ENCODE data around the gene CSF2. TPM values are rescaled to one million over a fixed set of nuclear protein-coding genes. Genes with fewer than 3 reads are reported as not detected.

The CSF2 gene
- total RNA-seq, 1 donor from 2014 or later: 0.20 TPM

- peak; percentile 95 to 99 for DNase-seq (ENCODE audit: low read depth in 2 of 2)
Measured at GRCh38 chr5:132086277-132086794, 12.7 kb downstream of the CSF2 start.

DNA sequence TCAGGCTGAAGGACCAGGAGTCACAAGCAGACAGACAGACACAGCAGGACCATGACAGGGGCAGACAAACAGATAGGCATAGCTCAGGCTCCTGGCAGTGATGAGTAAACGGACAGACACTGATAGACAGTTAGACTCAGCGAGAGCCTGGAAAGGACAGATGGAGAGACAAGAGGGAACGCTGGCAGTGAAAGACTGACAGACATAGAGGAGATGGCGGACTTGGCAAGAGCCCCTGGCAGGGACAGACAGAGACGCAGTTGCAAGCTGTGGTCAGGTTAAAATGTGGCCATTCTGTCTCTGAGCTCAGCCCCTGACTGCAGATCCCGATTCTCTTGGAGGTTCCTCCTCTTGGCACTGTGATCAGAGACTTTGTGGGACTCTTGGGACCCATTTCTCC lies 13.6 kb downstream of the CSF2 start:
- DNase-seq (ENCODE audit: low read depth in 2 of 2): peak; percentile 12 to 53

DNA sequence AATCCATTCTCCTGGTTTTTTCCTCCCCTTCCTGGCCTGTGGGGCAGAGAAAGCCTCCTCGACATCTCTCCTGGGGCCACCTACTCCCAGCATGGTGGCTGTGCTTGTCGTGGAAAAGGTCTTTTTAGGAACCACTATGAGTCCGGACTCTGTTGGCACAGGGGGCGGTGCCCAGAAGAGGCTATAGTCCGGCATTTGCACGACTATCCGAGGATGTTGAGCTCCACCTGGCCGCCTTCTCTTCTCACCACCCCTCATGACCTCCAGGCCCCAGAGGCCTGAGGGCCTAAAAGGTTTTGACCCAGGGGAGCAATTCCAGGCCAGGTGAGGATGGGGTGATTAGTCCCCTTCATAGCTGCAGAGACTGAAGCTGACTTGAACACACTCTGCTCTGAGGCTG lies 14.1 kb downstream of the CSF2 start:
- DNase-seq (ENCODE audit: low read depth in 2 of 2): no peak

DNA sequence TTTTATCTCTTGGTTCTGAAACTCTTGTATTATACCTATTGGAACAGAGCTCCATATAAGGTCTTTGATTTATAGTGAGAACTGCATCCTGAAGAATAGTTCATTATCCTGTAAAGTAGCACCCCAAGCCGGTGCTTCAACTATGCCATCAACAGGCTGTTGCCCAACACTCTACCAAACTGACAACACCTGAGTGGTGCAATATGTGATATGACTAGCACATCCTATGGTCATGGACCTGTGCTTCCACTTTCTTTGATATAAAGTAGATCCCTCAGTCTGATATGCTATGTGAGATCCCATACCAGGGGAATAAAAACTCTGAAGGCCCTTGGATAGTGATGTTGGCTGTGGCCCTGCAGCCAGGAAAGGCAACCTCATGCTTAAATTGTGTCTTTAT lies 15.8 kb downstream of the CSF2 start:
- no peak for DNase-seq (ENCODE audit: low read depth in 2 of 2)

DNA sequence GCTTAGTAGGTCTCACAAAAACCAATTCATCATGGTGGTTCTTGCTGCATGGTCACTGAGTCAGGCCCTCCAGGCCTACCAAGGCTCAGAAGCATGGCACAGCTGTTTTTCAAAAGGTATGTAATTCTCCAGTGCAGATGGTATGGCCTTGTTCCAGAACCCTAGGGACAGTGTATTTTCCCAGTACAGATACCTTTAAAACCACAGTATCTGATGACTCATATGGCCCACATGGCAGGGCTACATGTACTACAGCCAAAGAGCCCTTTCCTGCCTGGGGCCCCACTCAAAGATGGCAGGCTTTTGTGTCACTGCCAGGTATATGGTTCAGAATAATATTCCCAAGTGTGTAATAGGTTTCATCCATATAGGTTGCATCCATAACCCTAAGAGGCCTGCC lies 16.5 kb downstream of the CSF2 start:
- peak; percentile 67 to 76 for DNase-seq (ENCODE audit: low read depth in 2 of 2)

DNA sequence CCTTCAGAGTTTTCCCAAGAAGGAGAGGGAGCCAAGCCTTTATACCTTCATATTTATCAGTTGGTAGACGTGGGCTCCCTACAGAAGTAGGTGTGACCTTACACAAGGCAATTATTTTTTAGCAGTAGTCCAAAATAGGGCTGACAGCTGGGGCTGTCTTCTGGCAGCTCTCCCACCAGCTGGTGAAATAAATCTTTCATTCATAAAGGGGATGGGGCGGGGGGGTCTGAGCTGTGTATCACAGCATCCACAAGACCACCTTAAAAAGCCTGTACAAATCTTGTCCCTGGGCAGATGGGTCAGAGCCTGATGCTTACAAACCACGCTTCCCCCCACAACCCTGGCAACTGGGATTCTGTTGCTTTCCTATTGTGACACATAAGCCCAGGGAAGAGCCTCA lies 19.7 kb downstream of the CSF2 start:
- DNase-seq (ENCODE audit: low read depth in 2 of 2): no peak

DNA sequence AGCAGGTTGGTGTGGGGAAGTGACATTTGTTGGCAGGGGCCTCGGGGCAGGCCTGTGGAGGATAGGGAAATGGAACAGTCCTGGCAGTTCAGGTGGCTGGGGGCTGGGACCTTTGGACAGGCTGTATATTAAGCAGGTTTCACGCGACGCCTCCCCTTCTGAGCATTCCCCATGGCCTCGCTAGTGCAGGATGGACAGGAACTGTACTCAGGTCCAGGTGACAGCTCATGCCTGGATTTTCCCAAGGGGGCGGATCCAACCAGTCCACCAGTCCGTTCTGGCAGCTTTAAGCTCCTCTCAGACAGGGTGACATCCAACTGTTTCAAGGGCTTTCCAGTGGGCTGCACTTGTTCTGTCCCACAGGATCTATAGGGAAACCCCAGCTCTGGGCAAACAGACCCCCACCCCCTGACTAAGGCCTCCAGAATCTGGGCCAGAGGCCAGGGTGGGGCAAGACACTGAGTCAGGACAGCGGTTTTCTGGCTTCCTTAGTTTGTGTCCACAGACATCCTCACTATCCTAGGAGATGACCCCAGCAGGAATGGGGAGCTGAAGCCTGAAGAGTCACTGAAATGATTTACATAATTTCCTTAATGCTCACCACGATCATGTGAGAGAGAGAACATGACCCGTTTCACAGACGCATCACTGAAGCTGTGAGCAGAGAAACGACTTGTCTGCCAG lies 20.9 kb downstream of the CSF2 start:
- DNase-seq (ENCODE audit: low read depth in 2 of 2): peak; percentile 67 to 93

- DNase-seq (ENCODE audit: low read depth in 2 of 2): no peak
Measured at GRCh38 chr5:132095077-132095410, 21.5 kb downstream of the CSF2 start.

GRCh38 chr5:132095424-132095972 lies 21.9 kb downstream of the CSF2 start:
- peak in 1 of 2 donors; percentile 34 for DNase-seq (ENCODE audit: low read depth in 2 of 2)

GRCh38 chr5:132096904-132097303 lies 23.3 kb downstream of the CSF2 start:
- no peak for DNase-seq (ENCODE audit: low read depth in 2 of 2)

DNA sequence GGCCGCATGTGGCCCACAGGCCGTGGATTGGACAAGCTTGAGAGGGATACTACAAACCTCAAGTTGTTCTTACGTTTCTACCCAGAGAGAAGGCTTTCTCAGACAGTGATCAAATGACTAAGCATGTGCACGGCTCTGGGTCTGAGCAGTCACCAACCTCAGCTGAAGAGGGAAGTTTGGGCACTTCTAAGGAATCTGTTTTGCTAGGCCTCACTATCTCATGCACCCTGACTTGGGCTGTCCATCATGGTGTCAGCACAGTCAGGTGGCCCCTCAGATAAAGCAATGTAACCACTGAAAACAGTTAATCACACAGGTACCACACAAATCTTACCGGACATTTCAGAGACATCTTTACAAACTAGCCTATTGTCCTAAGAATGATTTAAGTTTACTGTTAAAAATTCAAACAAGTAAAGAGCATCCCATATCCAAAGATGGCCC lies 24.6 kb downstream of the CSF2 start:
- no peak for DNase-seq (ENCODE audit: low read depth in 2 of 2)

DNA sequence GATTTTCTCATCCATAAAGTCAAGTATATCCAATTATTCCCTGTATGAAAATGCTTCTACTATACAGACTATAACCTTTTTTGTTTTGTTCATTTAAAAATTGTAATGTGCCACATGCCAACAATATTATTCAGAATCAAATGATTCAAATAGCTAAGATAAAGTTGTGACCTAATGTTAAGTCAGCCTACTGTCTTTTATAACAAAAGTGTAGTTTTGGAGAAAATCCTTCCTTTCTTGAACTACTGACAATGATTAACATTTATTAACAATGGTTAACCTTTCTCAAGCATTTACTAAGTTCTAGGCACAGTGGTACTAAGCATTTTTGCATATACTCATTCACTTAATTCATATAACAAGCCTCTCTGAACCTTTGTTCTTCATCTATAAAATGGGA lies 25.0 kb downstream of the CSF2 start:
- no peak for DNase-seq (ENCODE audit: low read depth in 2 of 2)

DNA sequence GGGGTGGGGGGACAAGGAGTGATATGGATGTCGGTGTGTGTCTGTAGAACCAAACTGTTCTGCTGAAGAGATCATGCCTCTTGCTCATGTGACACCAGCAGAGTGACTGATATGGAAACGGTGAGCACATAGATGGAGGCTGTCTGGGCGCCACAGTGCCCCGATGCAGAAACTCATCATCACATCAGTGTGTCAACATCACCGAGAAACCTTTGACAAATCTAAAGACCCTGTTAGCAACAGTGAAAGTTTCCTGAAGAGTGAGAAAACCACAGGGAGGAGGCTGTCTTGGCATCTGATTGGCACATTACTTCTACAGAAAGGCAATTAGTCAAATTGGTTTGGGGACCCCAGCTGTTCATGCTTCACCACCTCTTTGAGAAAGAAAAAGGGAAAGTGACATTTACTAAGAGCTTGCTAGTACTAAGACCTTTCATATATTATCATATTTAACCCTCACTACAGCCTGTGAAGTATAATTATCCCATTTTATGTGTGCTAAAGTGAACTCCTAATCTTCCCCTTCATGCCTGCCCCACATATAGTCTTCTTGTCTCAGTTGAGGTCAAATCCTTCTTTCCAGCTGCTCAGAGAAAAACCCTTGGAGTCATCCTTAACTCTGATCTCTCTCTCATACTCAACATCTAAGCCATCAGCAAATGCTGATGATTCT lies 25.6 kb downstream of the CSF2 start:
- DNase-seq (ENCODE audit: low read depth in 2 of 2): no peak

GRCh38 chr5:132099905-132100304 lies 26.3 kb downstream of the CSF2 start:
- no peak for DNase-seq (ENCODE audit: low read depth in 2 of 2)

DNA sequence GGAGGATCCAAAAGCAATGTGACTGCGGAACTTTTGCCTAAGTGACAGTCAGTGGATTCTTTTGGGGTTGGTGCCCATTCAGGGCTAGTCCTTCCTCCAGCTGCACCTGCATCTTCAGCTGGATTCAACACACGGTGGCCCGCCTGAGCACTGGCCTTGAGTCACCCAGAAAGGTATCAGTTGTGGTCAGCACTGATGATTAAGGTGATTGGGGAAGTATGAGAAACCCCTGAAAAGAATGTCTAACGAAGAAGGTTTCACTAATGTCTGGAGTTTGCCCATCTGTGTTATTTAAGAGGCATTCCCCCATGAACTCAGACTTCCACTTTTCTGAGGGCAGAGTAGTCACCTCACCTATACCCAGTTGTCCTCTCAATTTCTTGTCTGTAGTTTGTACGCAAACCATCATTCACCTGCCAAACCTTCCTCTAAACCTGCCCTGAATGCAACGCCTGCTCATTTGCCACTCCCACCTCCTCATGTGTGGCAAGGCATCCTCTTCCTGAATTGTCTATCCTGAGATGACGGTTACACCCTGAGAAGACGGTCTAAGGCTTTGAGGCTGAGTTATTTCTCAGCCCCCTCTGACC lies 27.2 kb downstream of the CSF2 start:
- no peak for DNase-seq (ENCODE audit: low read depth in 2 of 2)

- no peak for DNase-seq (ENCODE audit: low read depth in 2 of 2)
Measured at GRCh38 chr5:132101385-132101880, 27.8 kb downstream of the CSF2 start.

DNA sequence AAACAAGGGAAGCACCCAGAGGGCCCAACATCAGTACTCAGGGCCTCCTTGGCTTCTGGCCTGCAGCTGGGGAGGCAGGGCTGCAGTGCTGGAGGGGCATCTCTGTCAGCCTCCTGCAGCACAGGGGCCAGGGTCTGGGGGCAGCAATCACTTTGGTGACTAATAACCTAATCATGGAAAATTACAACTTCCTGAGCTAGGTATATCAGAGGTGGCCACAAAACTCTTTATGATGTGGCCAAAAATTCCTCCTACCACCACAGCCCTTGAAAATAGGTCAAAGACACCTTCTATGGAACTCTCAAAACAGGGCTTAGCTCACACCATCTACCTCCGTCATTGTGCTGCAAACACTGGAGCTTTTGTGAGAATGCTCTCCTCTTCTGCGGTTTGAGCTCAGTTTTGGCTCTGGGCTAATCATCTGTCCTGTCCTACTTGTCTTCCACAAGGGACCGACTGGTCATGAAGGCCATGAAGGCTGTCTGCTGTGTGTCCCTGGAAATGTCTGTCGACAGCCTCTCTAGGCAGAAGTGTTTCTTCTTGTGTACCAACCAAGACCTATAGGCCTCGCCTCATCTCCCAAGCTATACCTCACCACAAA lies 28.6 kb downstream of the CSF2 start:
- no peak for DNase-seq (ENCODE audit: low read depth in 2 of 2)

GRCh38 chr5:132102944-132103331 lies 29.3 kb downstream of the CSF2 start:
- no peak for DNase-seq (ENCODE audit: low read depth in 2 of 2)

DNA sequence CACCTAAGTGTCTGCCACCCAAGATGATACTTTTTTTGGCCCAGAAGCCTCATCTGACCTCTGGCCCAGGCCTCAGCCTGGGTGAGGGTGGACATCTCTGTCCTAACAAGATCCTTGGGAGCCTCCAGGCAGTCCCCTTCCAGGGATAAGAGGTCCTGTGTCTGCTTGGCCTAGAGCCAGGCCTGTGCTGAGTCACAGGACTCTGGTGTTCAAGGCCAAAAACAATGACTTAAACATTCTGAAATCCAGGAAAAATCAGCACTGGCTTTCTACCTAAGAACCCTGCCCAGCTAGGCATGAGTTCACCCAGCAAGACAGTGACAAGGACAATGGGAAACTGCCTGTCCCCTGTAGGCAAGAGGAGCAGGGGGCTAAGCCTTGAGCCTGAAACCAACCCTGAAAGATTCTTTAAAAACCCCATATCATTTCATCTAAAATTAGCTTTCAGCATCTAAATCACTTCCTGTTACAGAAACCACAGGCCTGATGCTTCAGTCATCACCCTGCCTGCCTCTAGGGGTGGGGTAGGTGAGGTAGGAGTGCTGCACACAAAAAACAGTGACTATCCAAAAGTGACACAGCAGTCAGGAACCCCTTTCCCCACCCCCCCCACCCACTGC lies 29.9 kb downstream of the CSF2 start:
- peak; percentile 68 to 96 for DNase-seq (ENCODE audit: low read depth in 2 of 2)

DNA sequence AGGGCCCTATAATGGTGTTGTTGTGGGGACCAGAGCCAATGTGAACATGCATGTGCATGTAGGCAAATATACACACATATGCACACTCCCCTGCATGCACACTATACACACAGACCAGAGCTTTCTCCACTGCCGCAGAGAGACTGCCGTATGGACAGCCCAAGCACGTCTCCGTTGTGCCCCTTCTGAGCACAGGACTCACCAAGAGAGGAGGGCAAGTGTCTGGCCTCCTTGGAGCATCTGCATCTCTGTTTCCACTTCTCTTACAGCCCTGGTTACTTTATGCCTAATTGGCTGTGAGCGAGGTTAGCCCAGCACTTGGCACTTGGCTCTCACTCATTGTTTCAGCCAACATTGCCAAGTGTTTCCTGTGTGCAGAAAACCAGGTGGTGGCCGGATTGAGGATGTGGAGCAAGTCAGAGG lies 30.4 kb downstream of the CSF2 start:
- DNase-seq (ENCODE audit: low read depth in 2 of 2): peak in 1 of 2 donors; percentile 31

DNA sequence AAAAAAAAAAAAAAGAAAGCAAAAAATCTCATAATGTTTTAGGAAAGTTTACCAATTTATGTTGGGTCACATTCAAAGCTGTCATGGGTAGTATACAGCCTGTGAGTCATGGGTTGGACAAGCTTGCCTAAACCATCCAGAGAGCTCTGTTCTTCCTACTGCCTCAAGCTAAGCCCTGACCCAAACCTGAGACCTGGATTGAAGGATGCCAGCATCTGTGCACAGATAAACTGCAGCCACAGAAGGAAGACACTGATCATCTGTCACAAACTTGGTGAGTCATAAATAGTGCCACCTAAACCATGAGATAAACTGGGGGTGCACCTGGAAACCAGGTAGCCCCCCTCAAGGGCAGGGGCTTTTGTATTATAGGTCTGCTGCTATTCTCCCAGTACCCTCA lies 31.0 kb downstream of the CSF2 start:
- DNase-seq (ENCODE audit: low read depth in 2 of 2): no peak
